Uterus (tissue), 2 donors: ENCODE data around the gene MAP4K3.

Experiments used
- POLR2A ChIP-seq, 2 donors: fragments of 450-650 bp; IDR thresholded peaks; one replicate each; pipeline ENCODE4 v1.6.1; 2016; ENCODE audit warnings: antibody characterized with exemption in 2 of 2, mild to moderate bottlenecking in 1 of 2, moderate library complexity in 1 of 2
- TF ChIP-seq, protein P1 (sequence below), 4 experiments: fragments of 200-600 bp in 2 of 4; fragments of 450-650 bp in 2 of 4; sonication (generic) in 2 of 4; IDR thresholded peaks; one replicate each; pipeline ENCODE4 v1.5.1; 2016 to 2019; ENCODE audit warnings: antibody characterized with exemption in 4 of 4, mild to moderate bottlenecking in 2 of 4, moderate library complexity in 1 of 4

DNA sequence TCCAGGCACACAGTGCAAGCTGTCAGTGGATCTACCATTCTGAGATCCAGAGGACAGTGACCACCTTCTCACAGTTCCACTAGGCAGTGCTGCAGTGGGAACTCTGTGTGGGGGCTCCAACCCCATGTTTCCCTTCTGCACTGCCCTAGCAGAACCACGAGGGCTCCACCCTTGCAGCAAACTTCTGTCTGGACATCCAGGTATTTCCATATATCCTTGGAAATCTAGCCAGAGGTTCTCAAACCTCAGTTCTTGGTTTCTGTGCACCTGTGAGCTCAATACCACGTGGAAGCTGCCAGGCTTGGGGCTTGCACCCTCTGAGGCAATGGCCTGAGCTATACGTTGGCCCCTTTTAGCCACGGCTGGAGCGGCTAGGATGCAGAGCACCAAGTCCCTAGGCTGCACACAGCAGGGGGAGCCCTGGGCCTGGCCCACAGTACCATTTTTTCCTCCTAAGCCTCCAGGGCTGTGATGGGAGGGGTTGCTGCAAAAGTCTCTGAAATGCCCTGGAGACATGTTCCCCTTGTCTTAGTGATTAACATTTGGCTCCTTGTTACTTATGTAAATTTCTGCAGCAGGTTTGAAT, 77.5 kb downstream of the MAP4K3 start:
- TF ChIP-seq, protein P1, sequence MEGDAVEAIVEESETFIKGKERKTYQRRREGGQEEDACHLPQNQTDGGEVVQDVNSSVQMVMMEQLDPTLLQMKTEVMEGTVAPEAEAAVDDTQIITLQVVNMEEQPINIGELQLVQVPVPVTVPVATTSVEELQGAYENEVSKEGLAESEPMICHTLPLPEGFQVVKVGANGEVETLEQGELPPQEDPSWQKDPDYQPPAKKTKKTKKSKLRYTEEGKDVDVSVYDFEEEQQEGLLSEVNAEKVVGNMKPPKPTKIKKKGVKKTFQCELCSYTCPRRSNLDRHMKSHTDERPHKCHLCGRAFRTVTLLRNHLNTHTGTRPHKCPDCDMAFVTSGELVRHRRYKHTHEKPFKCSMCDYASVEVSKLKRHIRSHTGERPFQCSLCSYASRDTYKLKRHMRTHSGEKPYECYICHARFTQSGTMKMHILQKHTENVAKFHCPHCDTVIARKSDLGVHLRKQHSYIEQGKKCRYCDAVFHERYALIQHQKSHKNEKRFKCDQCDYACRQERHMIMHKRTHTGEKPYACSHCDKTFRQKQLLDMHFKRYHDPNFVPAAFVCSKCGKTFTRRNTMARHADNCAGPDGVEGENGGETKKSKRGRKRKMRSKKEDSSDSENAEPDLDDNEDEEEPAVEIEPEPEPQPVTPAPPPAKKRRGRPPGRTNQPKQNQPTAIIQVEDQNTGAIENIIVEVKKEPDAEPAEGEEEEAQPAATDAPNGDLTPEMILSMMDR (IDR thresholded peaks at IDR 0.05) = no peak
- TF ChIP-seq POLR2A (IDR thresholded peaks at IDR 0.05) = no peak
